ENCODE results near the gene MAP2K5. TPM values are rescaled to one million over a fixed set of nuclear protein-coding genes. Genes with fewer than 3 reads are reported as not detected.
A peak's percentile ranks its signal among the peaks of the same experiment; 100 is the strongest.

The MAP2K5 gene
- total and polyA plus RNA-seq, 10 of the 15 experiments (the other 5 are each of a cell fraction or from before 2014, with no cell fraction given): 1.3 to 19.4 (median 9.6) TPM

GRCh38 chr15:67823314-67824196, 281.1 kb downstream of the MAP2K5 start:
- Histone ChIP-seq H3K4me3 (no peak overlapping the region), H3K4me2 (ENCODE audit: control insufficient read depth, insufficient read depth) (peak overlapping the region; percentile 48; the same call in 1 of the 2 replicates), H3K27ac (ENCODE audit: control insufficient read depth, insufficient read depth) (no peak overlapping the region), H3K9me3 (replicated peaks; ENCODE audit: control insufficient read depth, insufficient read depth, low read length) (peaks cover 7% of the 10 kb centered on the region; the same call in 1 of the 3 replicates), H3K27me3 (replicated peaks in 1 of 2; ENCODE audit: control insufficient read depth in 2 of 2, insufficient read depth in 2 of 2, low read length in 1 of 2) (peaks cover 29 to 38% of the 10 kb centered on the region in 2 experiments), H4K20me1 (ENCODE audit: control insufficient read depth, insufficient read depth) (no peaks in the 10 kb centered on the region), H3K36me3 (ENCODE audit: control insufficient read depth in 2 of 2, insufficient read depth in 2 of 2, low read length in 1 of 2) (no peaks in the 10 kb centered on the region), H2AFZ (ENCODE audit: control insufficient read depth, low read depth, low read length) (no peak overlapping the region), H3K79me2 (ENCODE audit: control insufficient read depth, insufficient read depth, low read length) (no peaks in the 10 kb centered on the region), H3K4me1 (ENCODE audit: control insufficient read depth, insufficient read depth, low read length) (no peaks in the 10 kb centered on the region), H3K9ac (ENCODE audit: control insufficient read depth, insufficient read depth, low read length) (no peak overlapping the region)
- FAIRE-seq (no peak), DNase-seq (ENCODE audit: low read depth, low spot score) (no peak), ATAC-seq (peak; percentile 26)
- WGBS (ENCODE audit: insufficient coverage, insufficient replicate concordance, low lambda C conversion rate, missing lambda C conversion rate): 17% methylated on average over 56 of the region's 94 CpGs
- intact Hi-C loops (cut with micrococcal nuclease; ENCODE audit: unreplicated experiment) (no loop called here), in situ Hi-C loops (cut with MboI) (no loop called here)
- SMC1A ChIA-PET (ENCODE audit: uncharacterized antibody, unreplicated experiment): interaction anchor here (1.0 kb wide), 1 partner anchor 42 kb away, joined by 3 read pairs; no protein-coding TSS in a partner anchor
- POLR2A ChIA-PET: no interaction called here
- BruUV-seq (replicated peaks): no TSS peak
- RAD21 ChIA-PET (ENCODE audit: unreplicated experiment): no interaction called here
- CTCF ChIA-PET: interaction anchor here (1.8 to 2.4 kb wide), 2 partner anchors 39 to 322 kb away, joined by 5 read pairs; no protein-coding TSS in a partner anchor
- TF ChIP-seq HDAC6 (IDR thresholded peaks at IDR 0.05; ENCODE audit: unreplicated experiment): peak; percentile 81
- TF ChIP-seq SUZ12 (IDR thresholded peaks at IDR 0.05; ENCODE audit: unreplicated experiment): peak; percentile 95
- TF ChIP-seq RCOR1 (conservative IDR thresholded peaks at IDR 0.05; ENCODE audit: low read depth, low read length): no peak

GRCh38 chr15:67824197-67824968, 281.9 kb downstream of the MAP2K5 start:
- H3K4me1 ChIP-seq (ENCODE audit: control insufficient read depth, insufficient read depth, low read length): no peaks in the 10 kb centered on the region
- peaks cover 33 to 43% of the 10 kb centered on the region in 2 experiments for H3K27me3 ChIP-seq (replicated peaks in 1 of 2; ENCODE audit: control insufficient read depth in 2 of 2, insufficient read depth in 2 of 2, low read length in 1 of 2)
- ChIA-PET RAD21 (ENCODE audit: unreplicated experiment) (interaction anchor here (0.9 to 1.1 kb wide), 2 partner anchors 80 to 323 kb away, joined by 3 read pairs; no protein-coding TSS in a partner anchor), SMC1A (ENCODE audit: uncharacterized antibody, unreplicated experiment) (interaction anchor here (0.6 to 1.0 kb wide), 2 partner anchors 26 to 43 kb away, joined by 3 to 4 read pairs; no protein-coding TSS in a partner anchor), POLR2A (no interaction called here), CTCF (interaction anchor here (1.2 to 2.4 kb wide), 3 partner anchors 12 to 323 kb away, joined by 3 to 5 read pairs (median 5); no protein-coding TSS in a partner anchor)
- no peak overlapping the region for H3K9ac ChIP-seq (ENCODE audit: control insufficient read depth, insufficient read depth, low read length)
- BruUV-seq (replicated peaks): no TSS peak
- no peaks in the 10 kb centered on the region for H4K20me1 ChIP-seq (ENCODE audit: control insufficient read depth, insufficient read depth)
- ATAC-seq: peak; percentile 25; the same call in 1 of the 3 replicates
- no peak for FAIRE-seq
- H3K9me3 ChIP-seq (replicated peaks; ENCODE audit: control insufficient read depth, insufficient read depth, low read length): peaks cover 7% of the 10 kb centered on the region; the same call in 1 of the 3 replicates
- 15% methylated on average over 21 of the region's 21 CpGs for WGBS (ENCODE audit: insufficient coverage, insufficient replicate concordance, low lambda C conversion rate, missing lambda C conversion rate)
- no peak for TF ChIP-seq BMI1 (IDR thresholded peaks at IDR 0.05; ENCODE audit: borderline replicate concordance)
- 0 out of 2 replicates have a peak, but pooled peaks have one; percentile 81 for TF ChIP-seq EZH2 (IDR thresholded peaks at IDR 0.05; ENCODE audit: borderline replicate concordance, control insufficient read depth, low read depth, low read length)
- no peak overlapping the region for H2AFZ ChIP-seq (ENCODE audit: control insufficient read depth, low read depth, low read length)
- intact Hi-C loops (cut with micrococcal nuclease; ENCODE audit: unreplicated experiment): no loop called here
- H3K36me3 ChIP-seq (ENCODE audit: control insufficient read depth in 2 of 2, insufficient read depth in 2 of 2, low read length in 1 of 2): no peaks in the 10 kb centered on the region
- in situ Hi-C loops (cut with MboI): no loop called here
- no peak for DNase-seq (ENCODE audit: low read depth, low spot score)
- H3K4me2 ChIP-seq (ENCODE audit: control insufficient read depth, insufficient read depth): no peak overlapping the region
- no peaks in the 10 kb centered on the region for H3K79me2 ChIP-seq (ENCODE audit: control insufficient read depth, insufficient read depth, low read length)
- H3K4me3 ChIP-seq: no peak overlapping the region
- H3K27ac ChIP-seq (ENCODE audit: control insufficient read depth, insufficient read depth): no peak overlapping the region

Data from GM12878 (cell line).